ENCODE data around the gene PIKFYVE. TPM values are rescaled to one million over a fixed set of nuclear protein-coding genes. Genes with fewer than 3 reads are reported as not detected.
A peak's percentile ranks its signal among the peaks of the same experiment; 100 is the strongest.

PIKFYVE gene
- total RNA-seq, 2 experiments from 2014 or later: 29.7 to 50.0 TPM

DNA sequence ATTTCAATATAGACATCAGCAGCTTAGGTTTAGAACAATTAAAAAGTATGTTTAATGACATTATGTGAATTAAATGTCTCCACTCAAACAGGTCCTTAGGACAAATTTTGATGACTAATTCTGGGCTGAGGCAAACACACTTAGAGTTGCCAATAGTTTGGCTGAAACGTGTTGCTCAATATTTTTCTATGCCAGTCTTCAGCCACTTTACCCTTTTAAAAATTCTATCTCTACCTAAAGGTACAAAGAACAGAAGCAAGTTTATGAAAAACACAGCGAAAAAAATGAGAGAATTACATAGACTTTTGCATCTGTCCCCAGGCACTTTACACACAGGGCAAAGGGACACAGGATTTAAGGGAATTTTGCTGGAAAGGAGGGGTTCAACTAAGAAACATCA lies 15.7 kb upstream of the PIKFYVE start:
- H3K9me3 ChIP-seq (ENCODE audit: low read length): no peaks in the 10 kb centered on the region
- BruUV-seq (replicated peaks): no TSS peak
- ChIA-PET CTCF (ENCODE audit: unreplicated experiment) (no interaction called here), POLR2A (interaction anchor here (0.6 to 1.9 kb wide), 4 partner anchors 9 to 622 kb away, joined by 3 to 6 read pairs (median 4); no protein-coding TSS in a partner anchor)
- H3K4me2 ChIP-seq (ENCODE audit: low read length): peak overlapping the region; percentile 6; the same call in 1 of the 2 replicates
- H3K4me3 ChIP-seq (ENCODE audit: low read depth, low read length, poor library complexity, severe bottlenecking): no peak overlapping the region
- no peak overlapping the region for H3K27ac ChIP-seq (ENCODE audit: low read depth, low read length, poor library complexity, severe bottlenecking)
- no peak for DNase-seq (ENCODE audit: low spot score)
- no peak overlapping the region for H2AFZ ChIP-seq (ENCODE audit: low read length)
- TF ChIP-seq EZH2phosphoT487 (IDR thresholded peaks at IDR 0.05; ENCODE audit: borderline replicate concordance, low read depth, low read length): no peak
- TF ChIP-seq, protein P1, sequence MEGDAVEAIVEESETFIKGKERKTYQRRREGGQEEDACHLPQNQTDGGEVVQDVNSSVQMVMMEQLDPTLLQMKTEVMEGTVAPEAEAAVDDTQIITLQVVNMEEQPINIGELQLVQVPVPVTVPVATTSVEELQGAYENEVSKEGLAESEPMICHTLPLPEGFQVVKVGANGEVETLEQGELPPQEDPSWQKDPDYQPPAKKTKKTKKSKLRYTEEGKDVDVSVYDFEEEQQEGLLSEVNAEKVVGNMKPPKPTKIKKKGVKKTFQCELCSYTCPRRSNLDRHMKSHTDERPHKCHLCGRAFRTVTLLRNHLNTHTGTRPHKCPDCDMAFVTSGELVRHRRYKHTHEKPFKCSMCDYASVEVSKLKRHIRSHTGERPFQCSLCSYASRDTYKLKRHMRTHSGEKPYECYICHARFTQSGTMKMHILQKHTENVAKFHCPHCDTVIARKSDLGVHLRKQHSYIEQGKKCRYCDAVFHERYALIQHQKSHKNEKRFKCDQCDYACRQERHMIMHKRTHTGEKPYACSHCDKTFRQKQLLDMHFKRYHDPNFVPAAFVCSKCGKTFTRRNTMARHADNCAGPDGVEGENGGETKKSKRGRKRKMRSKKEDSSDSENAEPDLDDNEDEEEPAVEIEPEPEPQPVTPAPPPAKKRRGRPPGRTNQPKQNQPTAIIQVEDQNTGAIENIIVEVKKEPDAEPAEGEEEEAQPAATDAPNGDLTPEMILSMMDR (conservative IDR thresholded peaks at IDR 0.05; ENCODE audit: low read length): no peak
- intact Hi-C loops (cut with micrococcal nuclease; ENCODE audit: unreplicated experiment): no loop called here
- no peaks in the 10 kb centered on the region for H3K9me2 ChIP-seq (ENCODE audit: insufficient read depth, low read length)
- peaks cover 80% of the 10 kb centered on the region for H3K36me3 ChIP-seq (ENCODE audit: insufficient read depth, low read length)
- H3K79me2 ChIP-seq (ENCODE audit: insufficient read depth, low read depth, low read length): peaks cover 9% of the 10 kb centered on the region; the same call in 1 of the 2 replicates
- peaks cover 4% of the 10 kb centered on the region; the same call in 1 of the 2 replicates for H4K20me1 ChIP-seq (ENCODE audit: insufficient read depth, low read length)
- H3K4me1 ChIP-seq (ENCODE audit: insufficient read depth, low read length, poor library complexity, severe bottlenecking): peaks cover 30% of the 10 kb centered on the region

DNA sequence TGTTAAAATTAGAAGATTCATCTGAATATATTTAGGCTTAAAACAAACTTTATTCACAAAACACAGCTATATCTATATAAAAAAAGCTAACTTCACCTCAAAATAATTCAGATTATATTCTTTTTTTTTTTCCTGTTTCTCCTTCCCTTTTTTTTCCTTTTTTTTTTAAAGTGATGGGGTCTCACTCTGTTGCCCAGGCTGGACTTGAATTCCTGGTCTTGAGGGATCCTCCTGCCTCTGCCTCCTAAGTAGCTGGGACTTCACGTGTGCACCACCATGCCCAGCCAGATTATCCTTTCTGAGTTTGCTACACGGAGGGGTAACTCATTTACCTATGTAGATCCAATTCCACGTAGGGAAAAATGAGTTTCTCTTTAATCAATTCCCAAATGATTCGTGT lies 15.0 kb upstream of the PIKFYVE start:
- peaks cover 36% of the 10 kb centered on the region for H3K4me1 ChIP-seq (ENCODE audit: insufficient read depth, low read length, poor library complexity, severe bottlenecking)
- BruUV-seq (replicated peaks): TSS peak; percentile 18
- H3K79me2 ChIP-seq (ENCODE audit: insufficient read depth, low read depth, low read length): peaks cover 9% of the 10 kb centered on the region; the same call in 1 of the 2 replicates
- H3K9me2 ChIP-seq (ENCODE audit: insufficient read depth, low read length): no peaks in the 10 kb centered on the region
- DNase-seq (ENCODE audit: low spot score): no peak
- no peak overlapping the region for H2AFZ ChIP-seq (ENCODE audit: low read length)
- no peak overlapping the region for H3K4me3 ChIP-seq (ENCODE audit: low read depth, low read length, poor library complexity, severe bottlenecking)
- ChIA-PET POLR2A (interaction anchor here (0.6 to 1.9 kb wide), 5 partner anchors 10 to 623 kb away, joined by 3 to 6 read pairs (median 5); no protein-coding TSS in a partner anchor), CTCF (ENCODE audit: unreplicated experiment) (no interaction called here)
- TF ChIP-seq, protein P1 (conservative IDR thresholded peaks at IDR 0.05; ENCODE audit: low read length): no peak
- no peak for TF ChIP-seq EZH2phosphoT487 (IDR thresholded peaks at IDR 0.05; ENCODE audit: borderline replicate concordance, low read depth, low read length)
- H3K9me3 ChIP-seq (ENCODE audit: low read length): no peaks in the 10 kb centered on the region
- peaks cover 4% of the 10 kb centered on the region; the same call in 1 of the 2 replicates for H4K20me1 ChIP-seq (ENCODE audit: insufficient read depth, low read length)
- no peak overlapping the region for H3K27ac ChIP-seq (ENCODE audit: low read depth, low read length, poor library complexity, severe bottlenecking)
- intact Hi-C loops (cut with micrococcal nuclease; ENCODE audit: unreplicated experiment): no loop called here
- peak overlapping the region; percentile 6; the same call in 1 of the 2 replicates for H3K4me2 ChIP-seq (ENCODE audit: low read length)
- peaks cover 73% of the 10 kb centered on the region for H3K36me3 ChIP-seq (ENCODE audit: insufficient read depth, low read length)

Data from OCI-LY7 (cell line).